ENCODE results near the gene GIGYF2.

DNA sequence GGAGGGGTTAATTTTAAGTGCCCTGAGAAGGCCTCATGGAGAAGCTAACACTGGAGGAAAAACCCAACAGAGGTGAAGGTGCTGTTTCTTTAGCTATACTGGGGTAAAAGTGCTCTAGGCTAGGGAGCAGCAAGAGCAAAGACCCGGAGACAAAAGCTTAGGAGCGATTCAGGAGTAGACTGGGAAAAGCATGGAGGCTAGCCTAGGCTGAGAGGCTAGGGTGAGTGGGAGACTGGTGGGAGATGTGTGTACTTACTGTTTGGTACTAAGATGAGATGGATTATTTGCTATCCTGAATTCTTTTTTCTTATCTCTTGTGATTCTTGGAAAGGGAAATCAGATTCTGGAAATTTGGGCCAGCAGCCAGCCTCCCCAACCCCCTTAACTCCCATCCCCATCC is 2.0 kb downstream of the GIGYF2 start:
- TF ChIP-seq EP300 (IDR thresholded peaks at IDR 0.05; ENCODE audit: low read depth) (no peak), POLR2AphosphoS5 (IDR thresholded peaks at IDR 0.05) (no peak)
- TF ChIP-seq, protein P1, sequence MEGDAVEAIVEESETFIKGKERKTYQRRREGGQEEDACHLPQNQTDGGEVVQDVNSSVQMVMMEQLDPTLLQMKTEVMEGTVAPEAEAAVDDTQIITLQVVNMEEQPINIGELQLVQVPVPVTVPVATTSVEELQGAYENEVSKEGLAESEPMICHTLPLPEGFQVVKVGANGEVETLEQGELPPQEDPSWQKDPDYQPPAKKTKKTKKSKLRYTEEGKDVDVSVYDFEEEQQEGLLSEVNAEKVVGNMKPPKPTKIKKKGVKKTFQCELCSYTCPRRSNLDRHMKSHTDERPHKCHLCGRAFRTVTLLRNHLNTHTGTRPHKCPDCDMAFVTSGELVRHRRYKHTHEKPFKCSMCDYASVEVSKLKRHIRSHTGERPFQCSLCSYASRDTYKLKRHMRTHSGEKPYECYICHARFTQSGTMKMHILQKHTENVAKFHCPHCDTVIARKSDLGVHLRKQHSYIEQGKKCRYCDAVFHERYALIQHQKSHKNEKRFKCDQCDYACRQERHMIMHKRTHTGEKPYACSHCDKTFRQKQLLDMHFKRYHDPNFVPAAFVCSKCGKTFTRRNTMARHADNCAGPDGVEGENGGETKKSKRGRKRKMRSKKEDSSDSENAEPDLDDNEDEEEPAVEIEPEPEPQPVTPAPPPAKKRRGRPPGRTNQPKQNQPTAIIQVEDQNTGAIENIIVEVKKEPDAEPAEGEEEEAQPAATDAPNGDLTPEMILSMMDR (IDR thresholded peaks at IDR 0.05) = no peak

Measured in transverse colon (tissue), 4 donors.